OCI-LY1 (cell line): ENCODE measurements around the gene C16orf87.

ENCODE experiments used
- EZH2 ChIP-seq: fragments of 200-600 bp; sonication (generic), shearing (Covaris generic); IDR thresholded peaks from 2 replicates; pipeline ENCODE4 v1.8.0; 2017; ENCODE audit warnings: borderline replicate concordance, mixed run types, mild to moderate bottlenecking, antibody characterized with exemption, low read length, moderate library complexity, mixed read lengths
- TF ChIP-seq, protein P1 (sequence below): fragments of 200-600 bp; sonication (generic), shearing (Covaris generic); IDR thresholded peaks from 2 replicates; pipeline ENCODE4 v1.5.1; 2017; ENCODE audit warnings: mild to moderate bottlenecking, antibody characterized with exemption, low read length, moderate library complexity, mixed read lengths

GRCh38 chr16:46857368-46857945, 26.5 kb upstream of the C16orf87 start:
- no peak for TF ChIP-seq EZH2
- TF ChIP-seq, protein P1, sequence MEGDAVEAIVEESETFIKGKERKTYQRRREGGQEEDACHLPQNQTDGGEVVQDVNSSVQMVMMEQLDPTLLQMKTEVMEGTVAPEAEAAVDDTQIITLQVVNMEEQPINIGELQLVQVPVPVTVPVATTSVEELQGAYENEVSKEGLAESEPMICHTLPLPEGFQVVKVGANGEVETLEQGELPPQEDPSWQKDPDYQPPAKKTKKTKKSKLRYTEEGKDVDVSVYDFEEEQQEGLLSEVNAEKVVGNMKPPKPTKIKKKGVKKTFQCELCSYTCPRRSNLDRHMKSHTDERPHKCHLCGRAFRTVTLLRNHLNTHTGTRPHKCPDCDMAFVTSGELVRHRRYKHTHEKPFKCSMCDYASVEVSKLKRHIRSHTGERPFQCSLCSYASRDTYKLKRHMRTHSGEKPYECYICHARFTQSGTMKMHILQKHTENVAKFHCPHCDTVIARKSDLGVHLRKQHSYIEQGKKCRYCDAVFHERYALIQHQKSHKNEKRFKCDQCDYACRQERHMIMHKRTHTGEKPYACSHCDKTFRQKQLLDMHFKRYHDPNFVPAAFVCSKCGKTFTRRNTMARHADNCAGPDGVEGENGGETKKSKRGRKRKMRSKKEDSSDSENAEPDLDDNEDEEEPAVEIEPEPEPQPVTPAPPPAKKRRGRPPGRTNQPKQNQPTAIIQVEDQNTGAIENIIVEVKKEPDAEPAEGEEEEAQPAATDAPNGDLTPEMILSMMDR = peak; percentile 54
